H1 (cell line): ENCODE measurements around the gene KDM5A.

Experiments used
- BACH1 ChIP-seq: IDR thresholded peaks from 2 replicates; pipeline ENCODE4 v1.6.1; 2012; ENCODE audit warnings: low read length, improper control_type of control experiment
- CHD2 ChIP-seq: IDR thresholded peaks from 2 replicates; pipeline ENCODE4 v1.6.1; 2012; ENCODE audit warnings: low read length, improper control_type of control experiment
- CTCF ChIP-seq, 3 experiments: IDR thresholded peaks; 1 replicate in 2 of 3; 2 replicates in 1 of 3; pipeline versions ENCODE4 v1.5.1 to v1.6.1; 2011; ENCODE audit warnings: low read length in 3 of 3, mild to moderate bottlenecking in 3 of 3, inconsistent platforms in 2 of 3, low read depth in 1 of 3, moderate library complexity in 1 of 3; ENCODE audit not compliant: insufficient read depth in 1 of 3; ENCODE audit errors: control extremely low read depth in 1 of 3
- EGR1 ChIP-seq: IDR thresholded peaks from 2 replicates; pipeline ENCODE4 v1.6.1; 2011; ENCODE audit warnings: low read depth, low read length, borderline replicate concordance
- EZH2 ChIP-seq: fragments of 200-600 bp; sonication (generic); IDR thresholded peaks from 2 replicates; pipeline ENCODE4 v1.7.1; 2012; ENCODE audit warnings: low read depth, mild to moderate bottlenecking, moderate library complexity, low read length, inconsistent platforms; ENCODE audit not compliant: severe bottlenecking
- MAFK ChIP-seq: IDR thresholded peaks from 2 replicates; pipeline ENCODE4 v1.6.1; 2012; ENCODE audit warnings: low read depth, mild to moderate bottlenecking, improper control_type of control experiment, low read length
- MAX ChIP-seq: IDR thresholded peaks from 2 replicates; pipeline ENCODE4 v1.6.1; 2012; ENCODE audit warnings: inconsistent platforms
- NRF1 ChIP-seq: IDR thresholded peaks from 2 replicates; pipeline ENCODE4 v1.6.1; 2011; ENCODE audit warnings: mild to moderate bottlenecking, low read depth, low read length, improper control_type of control experiment
- POLR2A ChIP-seq, 2 experiments: IDR thresholded peaks; 1 replicate in 1 of 2; 2 replicates in 1 of 2; pipeline ENCODE4 v1.6.1; 2011; ENCODE audit warnings: low read depth in 2 of 2, low read length in 2 of 2, mild to moderate bottlenecking in 2 of 2; ENCODE audit errors: control extremely low read depth in 1 of 2
- POLR2AphosphoS5 ChIP-seq: IDR thresholded peaks from 2 replicates; pipeline ENCODE4 v1.6.1; 2011; ENCODE audit warnings: low read depth, low read length
- SP1 ChIP-seq: IDR thresholded peaks from 2 replicates; pipeline ENCODE4 v1.6.1; 2011; ENCODE audit warnings: low read depth, low read length
- SUZ12 ChIP-seq: fragments of 200-600 bp; sonication (generic); IDR thresholded peaks from 2 replicates; pipeline ENCODE4 v1.6.1; 2012; ENCODE audit warnings: mild to moderate bottlenecking, inconsistent platforms, low read length, moderate library complexity, mixed read lengths

GRCh38 chr12:288687-289086 is 100.4 kb downstream of the KDM5A start:
- TF ChIP-seq BACH1: no peak
- TF ChIP-seq CTCF (IDR thresholded peaks at IDR 0.05; ENCODE audit: control extremely low read depth in 1 of 3, insufficient read depth in 1 of 3, low read depth in 1 of 3, low read length in 3 of 3): no peak
- no peak for TF ChIP-seq EGR1
- no peak for TF ChIP-seq SUZ12
- TF ChIP-seq MAX: no peak
- no peak for TF ChIP-seq CHD2
- TF ChIP-seq POLR2AphosphoS5: no peak
- no peak for TF ChIP-seq EZH2
- TF ChIP-seq POLR2A (IDR thresholded peaks at IDR 0.05; ENCODE audit: control extremely low read depth in 1 of 2, low read depth in 2 of 2, low read length in 2 of 2): no peak
- TF ChIP-seq NRF1: no peak
- no peak for TF ChIP-seq SP1
- no peak for TF ChIP-seq MAFK
